HEK293T (cell line): ENCODE measurements around the gene DCTN5.

Experiments
- ARNT ChIP-seq: fragments of 450-650 bp; IDR thresholded peaks from 2 replicates; pipeline ENCODE4 v1.6.1; 2017; ENCODE audit warnings: mild to moderate bottlenecking
- BHLHE40 ChIP-seq: fragments of 450-650 bp; IDR thresholded peaks from 2 replicates; pipeline ENCODE4 v1.6.1; 2016; ENCODE audit warnings: mild to moderate bottlenecking, moderate library complexity, borderline replicate concordance
- SUZ12 ChIP-seq: fragments of 450-650 bp; IDR thresholded peaks from 2 replicates; pipeline ENCODE4 v1.6.1; 2016; ENCODE audit warnings: mild to moderate bottlenecking
- TARDBP ChIP-seq: fragments of 450-650 bp; IDR thresholded peaks from 2 replicates; pipeline ENCODE4 v1.6.1; 2016

- TF ChIP-seq TARDBP (no peak), ARNT (no peak), BHLHE40 (no peak), SUZ12 (no peak)
Measured at GRCh38 chr16:23624092-23624491, 17.2 kb upstream of the DCTN5 start.
